Mesenchymal stem cell (in vitro differentiated cells and primary cell): ENCODE measurements around the gene PLA2G2C.

Experiments
- DNase-seq: peaks from one replicate; pipeline ENCODE4 v3.0.0-alpha.2; 2013
- H2AFZ ChIP-seq: one replicate; pipeline ENCODE4 v1.6.1; 2013; ENCODE audit warnings: low read depth, mild to moderate bottlenecking, control low read depth, inconsistent platforms, low read length, moderate library complexity
- H2AK5ac ChIP-seq: 2 replicates; pipeline ENCODE4 v1.6.1; 2013; ENCODE audit warnings: low read length, moderate library complexity, mild to moderate bottlenecking, inconsistent platforms; ENCODE audit not compliant: severe bottlenecking
- H2BK120ac ChIP-seq: one replicate; pipeline ENCODE4 v1.6.1; 2013; ENCODE audit warnings: low read depth, mild to moderate bottlenecking, inconsistent platforms, low read length, moderate library complexity
- H2BK12ac ChIP-seq, 2 experiments: one replicate each; pipeline ENCODE4 v1.6.1; 2013; ENCODE audit warnings: inconsistent platforms in 2 of 2, low read length in 2 of 2, mild to moderate bottlenecking in 2 of 2, moderate library complexity in 2 of 2, control low read depth in 1 of 2
- H2BK15ac ChIP-seq: one replicate; pipeline ENCODE4 v1.6.1; 2013; ENCODE audit warnings: mild to moderate bottlenecking, low read depth, inconsistent platforms; ENCODE audit not compliant: poor library complexity, severe bottlenecking
- H2BK5ac ChIP-seq: 2 replicates; pipeline ENCODE4 v1.6.1; 2013; ENCODE audit warnings: low read depth, mild to moderate bottlenecking, low read length, control low read depth, inconsistent platforms; ENCODE audit not compliant: poor library complexity, severe bottlenecking
- H3K14ac ChIP-seq, 2 experiments: one replicate each; pipeline ENCODE4 v1.6.1; 2013; ENCODE audit warnings: inconsistent platforms in 2 of 2, low read length in 2 of 2, control low read depth in 1 of 2, mild to moderate bottlenecking in 1 of 2, moderate library complexity in 1 of 2
- H3K18ac ChIP-seq, 2 experiments: one replicate each; pipeline ENCODE4 v1.6.1; 2013; ENCODE audit warnings: inconsistent platforms in 2 of 2, low read length in 2 of 2, control low read depth in 1 of 2, low read depth in 1 of 2, mild to moderate bottlenecking in 1 of 2
- H3K23ac ChIP-seq, 2 experiments: one replicate each; pipeline ENCODE4 v1.6.1; 2013; ENCODE audit warnings: inconsistent platforms in 2 of 2, low read length in 2 of 2, mild to moderate bottlenecking in 2 of 2, moderate library complexity in 2 of 2, control low read depth in 1 of 2
- H3K27ac ChIP-seq: 2 replicates; pipeline ENCODE4 v1.5.1; 2013; ENCODE audit warnings: mild to moderate bottlenecking, moderate library complexity, low read length, control low read depth, inconsistent platforms; ENCODE audit not compliant: poor library complexity, severe bottlenecking
- H3K27me3 ChIP-seq, 2 experiments: 2 replicates each; pipeline versions ENCODE4 v1.6.1 to v1.7.0; 2013; ENCODE audit warnings: low read length in 2 of 2, mild to moderate bottlenecking in 2 of 2, moderate library complexity in 2 of 2, control low read depth in 1 of 2, inconsistent platforms in 1 of 2; ENCODE audit not compliant: control insufficient read depth in 1 of 2, insufficient read depth in 1 of 2
- H3K36me3 ChIP-seq, 2 experiments: 2 replicates each; pipeline versions ENCODE4 v1.6.1 to v1.7.0; 2013; ENCODE audit warnings: low read length in 2 of 2, control low read depth in 1 of 2, inconsistent platforms in 1 of 2, low read depth in 1 of 2, mild to moderate bottlenecking in 1 of 2; ENCODE audit not compliant: insufficient read depth in 2 of 2, control insufficient read depth in 1 of 2
- H3K4ac ChIP-seq, 2 experiments: one replicate each; pipeline ENCODE4 v1.6.1; 2013; ENCODE audit warnings: inconsistent platforms in 2 of 2, low read length in 2 of 2, mild to moderate bottlenecking in 2 of 2, moderate library complexity in 2 of 2, control low read depth in 1 of 2, low read depth in 1 of 2
- H3K4me1 ChIP-seq: 2 replicates; pipeline ENCODE4 v1.6.1; 2013; ENCODE audit warnings: low read depth, low read length, control low read depth; ENCODE audit not compliant: control insufficient read depth, insufficient read depth
- H3K4me2 ChIP-seq: 2 replicates; pipeline ENCODE4 v1.6.1; 2013; ENCODE audit warnings: low read length, mild to moderate bottlenecking, inconsistent platforms; ENCODE audit not compliant: poor library complexity, severe bottlenecking
- H3K4me3 ChIP-seq, 2 experiments: 2 replicates each; pipeline versions ENCODE4 v1.5.1 to v1.7.0; 2013; ENCODE audit warnings: low read length in 2 of 2, mild to moderate bottlenecking in 2 of 2, control low read depth in 1 of 2, low read depth in 1 of 2; ENCODE audit not compliant: insufficient read depth in 1 of 2
- H3K79me1 ChIP-seq: replicated peaks from 2 replicates; pipeline ENCODE4 v1.6.1; 2013; ENCODE audit warnings: mild to moderate bottlenecking, control low read depth, low read length, inconsistent platforms; ENCODE audit not compliant: poor library complexity, severe bottlenecking
- H3K9ac ChIP-seq: 2 replicates; pipeline ENCODE4 v1.7.0; 2013; ENCODE audit warnings: mild to moderate bottlenecking, low read length, moderate library complexity
- H3K9me3 ChIP-seq: 2 replicates; pipeline ENCODE4 v1.7.0; 2013; ENCODE audit warnings: mild to moderate bottlenecking, low read length; ENCODE audit not compliant: control insufficient read depth
- H4K8ac ChIP-seq: one replicate; pipeline ENCODE4 v1.6.1; 2013; ENCODE audit warnings: inconsistent platforms, mild to moderate bottlenecking, low read length, moderate library complexity
- H4K91ac ChIP-seq: one replicate; pipeline ENCODE4 v1.6.1; 2013; ENCODE audit warnings: mild to moderate bottlenecking, low read length, inconsistent platforms
- WGBS: methylation state at CpG from one replicate; pipeline ENCODE4 v1.1.7; 2013; ENCODE audit warnings: mixed read lengths; 5-methylcytosine and 5-hydroxymethylcytosine counted together

PLA2G2C gene

GRCh38 chr1:20224546-20224945, 38.2 kb upstream of the PLA2G2C start:
- no peaks in the 10 kb centered on the region for H3K36me3 ChIP-seq
- H3K18ac ChIP-seq, result no peak overlapping the region
- no peak overlapping the region for H4K91ac ChIP-seq
- H3K9me3 ChIP-seq, result no peaks in the 10 kb centered on the region
- H3K4me2 ChIP-seq, result no peak overlapping the region
- no peak overlapping the region for H2BK120ac ChIP-seq
- no peak overlapping the region for H3K4me3 ChIP-seq
- H3K4me1 ChIP-seq, result no peaks in the 10 kb centered on the region
- H2BK12ac ChIP-seq, result no peak overlapping the region
- no peak overlapping the region for H3K4ac ChIP-seq
- H2AFZ ChIP-seq, result no peak overlapping the region
- DNase-seq, result no peak
- peaks cover 66 to 89% of the 10 kb centered on the region in 2 experiments for H3K27me3 ChIP-seq
- H3K9ac ChIP-seq, result no peak overlapping the region
- H3K14ac ChIP-seq, result no peak overlapping the region
- H2BK15ac ChIP-seq, result no peak overlapping the region
- H4K8ac ChIP-seq, result no peak overlapping the region
- no peaks in the 10 kb centered on the region for H3K79me1 ChIP-seq
- H2BK5ac ChIP-seq, result no peak overlapping the region
- no peak overlapping the region for H3K23ac ChIP-seq
- WGBS, result 58% methylated on average over 3 of the region's 3 CpGs
- no peak overlapping the region for H3K27ac ChIP-seq
- H2AK5ac ChIP-seq, result no peak overlapping the region

- H2BK12ac ChIP-seq, result no peak overlapping the region
- H2BK5ac ChIP-seq, result no peak overlapping the region
- H3K18ac ChIP-seq, result no peak overlapping the region
- DNase-seq, result no peak
- H2AK5ac ChIP-seq, result no peak overlapping the region
- H2BK120ac ChIP-seq, result no peak overlapping the region
- H2BK15ac ChIP-seq, result no peak overlapping the region
- no peak overlapping the region for H3K14ac ChIP-seq
- no peak overlapping the region for H2AFZ ChIP-seq
- H4K91ac ChIP-seq, result no peak overlapping the region
- H3K23ac ChIP-seq, result no peak overlapping the region
- peaks cover 59 to 81% of the 10 kb centered on the region in 2 experiments for H3K27me3 ChIP-seq
- no peaks in the 10 kb centered on the region for H3K9me3 ChIP-seq
- H3K4ac ChIP-seq, result no peak overlapping the region
- no peaks in the 10 kb centered on the region for H3K79me1 ChIP-seq
- no peak overlapping the region for H3K9ac ChIP-seq
- no peak overlapping the region for H3K27ac ChIP-seq
- 62% methylated on average over 17 of the region's 18 CpGs for WGBS
- no peak overlapping the region for H3K4me2 ChIP-seq
- H3K4me1 ChIP-seq, result no peaks in the 10 kb centered on the region
- H4K8ac ChIP-seq, result no peak overlapping the region
- no peak overlapping the region for H3K4me3 ChIP-seq
- no peaks in the 10 kb centered on the region for H3K36me3 ChIP-seq
These were observed 37.5 kb upstream of the PLA2G2C start for GRCh38 chr1:20223551-20224419.

- H3K4me3 ChIP-seq, result no peak overlapping the region
- H3K27ac ChIP-seq, result no peak overlapping the region
- no peak overlapping the region for H3K9ac ChIP-seq
- no peaks in the 10 kb centered on the region for H3K4me1 ChIP-seq
- H3K79me1 ChIP-seq, result no peaks in the 10 kb centered on the region
- H2BK15ac ChIP-seq, result no peak overlapping the region
- H3K23ac ChIP-seq, result no peak overlapping the region
- H3K4ac ChIP-seq, result no peak overlapping the region
- no peak overlapping the region for H3K18ac ChIP-seq
- H2BK12ac ChIP-seq, result no peak overlapping the region
- no peak overlapping the region for H2BK120ac ChIP-seq
- WGBS, result 95% methylated on average over 2 of the region's 2 CpGs
- no peak overlapping the region for H4K8ac ChIP-seq
- no peaks in the 10 kb centered on the region for H3K9me3 ChIP-seq
- H3K4me2 ChIP-seq, result no peak overlapping the region
- no peak overlapping the region for H3K14ac ChIP-seq
- DNase-seq, result no peak
- no peak overlapping the region for H2AK5ac ChIP-seq
- no peak overlapping the region for H2BK5ac ChIP-seq
- H3K27me3 ChIP-seq, result peaks cover 52 to 78% of the 10 kb centered on the region in 2 experiments
- H3K36me3 ChIP-seq, result no peaks in the 10 kb centered on the region
- no peak overlapping the region for H2AFZ ChIP-seq
- no peak overlapping the region for H4K91ac ChIP-seq
These were observed 36.8 kb upstream of the PLA2G2C start for GRCh38 chr1:20223106-20223505.

GRCh38 chr1:20220036-20220435, 33.7 kb upstream of the PLA2G2C start:
- 90% methylated on average over 3 of the region's 5 CpGs for WGBS
- no peak overlapping the region for H3K23ac ChIP-seq

More at GRCh38 chr1:20220036-20220435, 33.7 kb upstream of the PLA2G2C start:
- Histone ChIP-seq H2BK12ac (no peak overlapping the region), H2BK15ac (no peak overlapping the region), H3K4me3 (no peak overlapping the region), H2AK5ac (no peak overlapping the region), H3K18ac (no peak overlapping the region), H2BK5ac (no peak overlapping the region), H3K79me1 (no peaks in the 10 kb centered on the region), H3K4me2 (no peak overlapping the region), H2BK120ac (no peak overlapping the region), H3K9ac (no peak overlapping the region), H3K27me3 (peaks cover 50 to 66% of the 10 kb centered on the region in 2 experiments), H3K14ac (no peak overlapping the region), H3K36me3 (no peaks in the 10 kb centered on the region), H3K4ac (no peak overlapping the region), H2AFZ (no peak overlapping the region), H4K8ac (no peak overlapping the region), H3K9me3 (peaks cover 5% of the 10 kb centered on the region), H4K91ac (no peak overlapping the region), H3K4me1 (no peaks in the 10 kb centered on the region), H3K27ac (no peak overlapping the region)
- DNase-seq, result no peak
